ENCODE results near the gene CISTR.

Gene CISTR

DNA sequence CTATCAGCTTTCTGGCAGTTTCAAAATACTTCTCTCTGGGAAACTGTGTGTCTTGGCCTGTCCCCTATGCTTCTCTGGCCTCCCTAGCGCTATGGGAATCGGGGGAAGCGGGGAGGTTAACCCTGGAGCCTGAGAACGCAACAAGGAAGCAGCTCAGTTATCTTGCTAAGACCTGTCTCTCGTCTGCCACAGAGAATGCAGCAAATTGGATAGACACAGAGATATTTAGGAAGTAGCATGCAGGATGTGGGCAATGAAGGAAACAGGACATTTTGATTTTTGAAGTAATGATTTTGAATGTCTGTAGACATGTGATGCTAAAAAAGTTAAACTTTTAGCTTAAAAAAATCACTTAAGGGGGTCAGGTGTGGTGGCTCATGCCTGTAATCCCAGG is 18.0 kb downstream of the CISTR start:
- H3K27ac ChIP-seq, result no peak overlapping the region

DNA sequence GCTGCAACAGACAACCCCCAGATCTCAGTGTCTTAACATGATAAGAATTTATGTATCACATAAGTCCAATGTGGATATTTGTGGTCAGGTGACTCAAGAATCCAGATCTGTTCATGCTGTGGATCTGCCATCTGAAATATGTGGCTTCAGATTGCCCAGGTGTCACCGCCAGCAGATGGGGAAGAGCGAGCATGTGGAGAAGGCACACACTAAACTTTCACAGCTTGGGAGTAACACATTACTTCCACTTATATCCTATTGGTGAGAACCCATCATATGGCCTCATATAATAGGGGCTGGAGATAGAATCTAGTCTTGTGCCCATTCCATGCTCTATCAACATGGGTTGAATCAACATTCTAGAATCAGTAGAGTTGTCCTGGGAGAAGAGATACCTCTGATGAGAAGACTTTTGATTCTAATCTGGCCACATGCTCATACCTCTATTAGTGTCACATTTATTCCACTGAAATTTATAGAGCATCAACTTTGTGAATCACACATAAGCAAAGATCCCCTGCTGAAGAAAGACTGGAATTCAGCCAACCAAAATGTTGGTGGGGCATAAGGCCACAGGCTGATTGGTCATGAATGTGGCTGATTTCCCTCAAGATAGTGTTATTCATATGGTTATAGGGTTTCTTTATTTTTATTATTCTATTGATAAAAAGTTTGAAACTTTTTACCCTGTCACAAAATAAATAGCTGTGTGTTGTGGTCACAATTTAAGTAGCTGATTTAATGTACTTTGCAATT is 18.6 kb downstream of the CISTR start:
- TF ChIP-seq, protein P1, sequence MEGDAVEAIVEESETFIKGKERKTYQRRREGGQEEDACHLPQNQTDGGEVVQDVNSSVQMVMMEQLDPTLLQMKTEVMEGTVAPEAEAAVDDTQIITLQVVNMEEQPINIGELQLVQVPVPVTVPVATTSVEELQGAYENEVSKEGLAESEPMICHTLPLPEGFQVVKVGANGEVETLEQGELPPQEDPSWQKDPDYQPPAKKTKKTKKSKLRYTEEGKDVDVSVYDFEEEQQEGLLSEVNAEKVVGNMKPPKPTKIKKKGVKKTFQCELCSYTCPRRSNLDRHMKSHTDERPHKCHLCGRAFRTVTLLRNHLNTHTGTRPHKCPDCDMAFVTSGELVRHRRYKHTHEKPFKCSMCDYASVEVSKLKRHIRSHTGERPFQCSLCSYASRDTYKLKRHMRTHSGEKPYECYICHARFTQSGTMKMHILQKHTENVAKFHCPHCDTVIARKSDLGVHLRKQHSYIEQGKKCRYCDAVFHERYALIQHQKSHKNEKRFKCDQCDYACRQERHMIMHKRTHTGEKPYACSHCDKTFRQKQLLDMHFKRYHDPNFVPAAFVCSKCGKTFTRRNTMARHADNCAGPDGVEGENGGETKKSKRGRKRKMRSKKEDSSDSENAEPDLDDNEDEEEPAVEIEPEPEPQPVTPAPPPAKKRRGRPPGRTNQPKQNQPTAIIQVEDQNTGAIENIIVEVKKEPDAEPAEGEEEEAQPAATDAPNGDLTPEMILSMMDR (conservative IDR thresholded peaks at IDR 0.05), result no peak
- H3K27ac ChIP-seq, result no peak overlapping the region

More for the DNA sequence above, 18.0 kb downstream of the CISTR start:
- TF ChIP-seq, protein P1 (conservative IDR thresholded peaks at IDR 0.05), result no peak

DNA sequence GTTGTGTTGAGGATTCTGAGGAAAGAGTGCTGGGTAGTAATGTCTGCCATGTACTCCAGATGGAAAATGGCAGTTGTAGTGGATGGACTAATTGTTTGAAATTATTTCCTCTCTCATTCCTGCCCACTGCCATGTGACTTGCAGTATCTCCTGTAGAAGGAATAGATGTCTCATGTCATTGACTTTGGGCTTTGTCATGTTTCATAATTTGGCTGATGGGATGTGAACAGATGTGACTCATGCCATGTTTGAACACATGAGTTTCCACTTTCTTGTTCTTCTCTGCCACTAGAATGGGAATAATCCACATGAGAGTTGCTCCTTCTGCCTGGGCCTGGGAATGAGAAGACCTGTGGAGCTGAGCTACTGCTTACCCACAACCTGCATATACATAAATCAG is 22.1 kb downstream of the CISTR start:
- TF ChIP-seq, protein P1 (conservative IDR thresholded peaks at IDR 0.05), result no peak

DNA sequence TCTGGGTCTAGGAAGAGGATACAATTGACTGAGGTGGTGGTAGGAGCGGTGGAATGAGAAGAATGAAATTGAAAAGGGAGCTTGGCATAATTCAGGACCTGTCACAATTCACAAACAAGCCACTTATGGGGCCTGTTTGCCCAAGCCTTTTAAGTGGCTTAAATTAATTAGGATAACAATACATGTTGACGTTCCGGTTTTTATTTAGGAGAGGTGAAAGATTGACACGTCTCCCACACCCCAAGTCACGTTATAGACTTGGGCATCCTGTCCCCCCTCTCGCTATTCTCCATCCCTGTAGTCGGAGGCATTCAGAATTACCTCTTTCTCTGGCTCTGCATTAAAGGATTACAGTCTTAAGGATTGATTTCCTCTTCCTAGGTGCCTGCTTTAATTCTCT is 23.6 kb downstream of the CISTR start:
- TF ChIP-seq, protein P1 (conservative IDR thresholded peaks at IDR 0.05), result no peak
- H3K27ac ChIP-seq, result peak overlapping the region; percentile 50

More for the DNA sequence above, 22.1 kb downstream of the CISTR start:
- no peak overlapping the region for H3K27ac ChIP-seq

DNA sequence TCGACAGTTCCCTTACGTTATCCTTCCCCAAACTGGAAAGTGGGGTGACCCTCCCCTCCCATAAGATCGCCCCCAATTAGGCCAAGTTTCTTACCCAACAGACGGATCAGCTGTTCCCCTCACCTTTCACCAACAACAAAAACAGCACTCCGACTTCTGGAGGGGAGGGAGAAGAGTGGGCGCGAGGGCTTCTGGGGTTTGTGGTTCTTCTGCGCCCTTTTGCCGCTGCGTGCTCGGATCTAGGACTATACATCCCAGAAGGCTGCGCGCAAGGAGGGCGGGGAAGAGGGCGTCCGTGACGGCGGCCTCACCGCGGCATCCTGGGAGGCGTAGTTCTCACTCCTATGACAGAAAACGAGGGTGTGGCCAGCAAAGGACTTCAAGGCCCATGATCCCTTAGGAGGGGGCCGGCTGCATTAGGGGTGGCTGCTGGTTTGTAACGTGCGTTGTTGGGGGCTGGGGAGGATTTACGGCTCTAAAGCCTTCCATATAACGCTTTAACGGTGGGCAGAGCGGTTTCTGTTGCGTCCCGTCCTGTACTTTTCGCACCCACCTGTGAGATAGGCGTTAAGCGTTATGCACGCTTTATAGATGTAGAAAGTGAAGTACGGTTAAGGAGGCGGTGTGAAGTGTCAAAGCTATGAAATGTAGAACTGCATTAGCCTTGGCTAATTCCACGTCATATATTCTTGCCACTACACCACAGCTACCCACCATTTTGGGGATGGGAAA is 24.3 kb downstream of the CISTR start, which contains the start of gene CALCOCO1:
Gene CALCOCO1 (minus strand): TSS at position 143 of the 732 bp plus-strand sequence. CDS start 2,210 bp downstream, outside the sequence.
- H3K27ac ChIP-seq, result peak within 1 kb of the TSS; percentile 50
- TF ChIP-seq, protein P1 (conservative IDR thresholded peaks at IDR 0.05), result no peak

DNA sequence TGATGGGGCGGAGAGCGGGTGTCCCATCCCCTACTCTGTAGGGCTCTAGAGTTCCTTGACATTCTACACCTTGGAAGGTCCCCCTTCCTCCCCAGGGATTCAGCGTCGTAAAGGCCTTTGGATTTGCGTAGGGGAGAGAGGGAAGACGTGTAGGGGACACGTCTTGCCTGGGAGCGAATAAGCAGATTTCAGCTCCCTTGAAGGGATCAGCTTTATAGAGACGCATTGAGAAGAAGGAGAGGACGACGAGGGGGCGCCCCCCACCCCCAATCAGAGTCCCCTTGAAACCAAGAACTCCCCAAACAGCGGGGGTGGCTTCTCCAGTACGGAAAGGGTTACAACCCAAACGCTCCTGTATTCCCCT is 24.9 kb downstream of the CISTR start:
- H3K27ac ChIP-seq, result peak overlapping the region; percentile 50; the same call in 1 of the 2 replicates
- TF ChIP-seq, protein P1 (conservative IDR thresholded peaks at IDR 0.05), result no peak

DNA sequence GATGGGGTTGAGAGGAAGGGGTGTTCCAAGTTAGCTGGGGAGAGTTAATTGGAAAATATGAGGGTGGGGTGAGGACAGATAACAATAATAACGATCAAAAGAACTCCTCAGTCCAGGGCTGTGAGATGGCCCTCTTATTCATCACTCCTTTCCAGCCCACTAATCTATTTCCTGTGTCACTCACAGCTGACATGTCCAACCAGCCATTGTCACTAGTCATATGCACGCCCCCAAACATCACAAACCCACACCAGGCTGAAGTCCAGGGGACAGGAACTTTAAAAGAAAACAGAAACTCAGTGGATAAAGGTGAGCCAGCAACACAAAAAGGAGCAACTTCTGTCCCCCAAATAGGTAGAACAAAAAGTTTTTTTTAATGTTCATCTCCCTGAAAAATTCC is 25.4 kb downstream of the CISTR start:
- peak overlapping the region; percentile 50; the same call in 1 of the 2 replicates for H3K27ac ChIP-seq
- TF ChIP-seq, protein P1 (conservative IDR thresholded peaks at IDR 0.05), result no peak

All from VCaP (cell line).